ENCODE results near the gene SHOC2. TPM values are rescaled to one million over a fixed set of nuclear protein-coding genes. Genes with fewer than 3 reads are reported as not detected.

The SHOC2 gene
- total and polyA plus RNA-seq, 7 donors, result 21.4 to 74.5 (median 52.5) TPM

GRCh38 chr10:111017098-111017497 is 97.7 kb downstream of the SHOC2 start:
- WGBS, 2 donors, result 71 to 74% methylated on average over 2 of the region's 2 CpGs
- H3K27ac ChIP-seq, result no peak overlapping the region
- no peak for DNase-seq
- no peak overlapping the region for H3K4me3 ChIP-seq
- no peaks in the 10 kb centered on the region for H3K4me1 ChIP-seq
- peaks cover 0 to 41% (median 0%) of the 10 kb centered on the region in 4 donors for H3K36me3 ChIP-seq
- H3K27me3 ChIP-seq, result no peaks in the 10 kb centered on the region
- TF ChIP-seq CTCF (IDR thresholded peaks at IDR 0.05) (no peak), POLR2AphosphoS5 (IDR thresholded peaks at IDR 0.05) (no peak), EP300 (IDR thresholded peaks at IDR 0.05) (no peak), POLR2A (IDR thresholded peaks at IDR 0.05) (no peak)
- intact Hi-C loops (cut with DNase I), result no loop called here
- no peaks in the 10 kb centered on the region for H3K9me3 ChIP-seq

- Histone ChIP-seq H3K9me3 (no peaks in the 10 kb centered on the region), H3K27me3 (no peaks in the 10 kb centered on the region), H3K36me3 (peaks cover 0 to 36% (median 0%) of the 10 kb centered on the region in 4 donors), H3K4me3 (no peak overlapping the region), H3K27ac (no peak overlapping the region), H3K4me1 (no peaks in the 10 kb centered on the region)
- intact Hi-C loops (cut with DNase I), result no loop called here
- no peak for DNase-seq
- no peak for TF ChIP-seq POLR2A (IDR thresholded peaks at IDR 0.05)
- TF ChIP-seq POLR2AphosphoS5 (IDR thresholded peaks at IDR 0.05), result no peak
- TF ChIP-seq CTCF (IDR thresholded peaks at IDR 0.05), result no peak
- TF ChIP-seq EP300 (IDR thresholded peaks at IDR 0.05), result no peak
Measured at GRCh38 chr10:111018021-111018420, 98.6 kb downstream of the SHOC2 start.

- intact Hi-C loops (cut with DNase I), result no loop called here
- no peak overlapping the region for H3K4me3 ChIP-seq
- H3K4me1 ChIP-seq, result no peaks in the 10 kb centered on the region
- TF ChIP-seq EP300 (IDR thresholded peaks at IDR 0.05) (no peak), POLR2AphosphoS5 (IDR thresholded peaks at IDR 0.05) (no peak), CTCF (IDR thresholded peaks at IDR 0.05) (no peak), POLR2A (IDR thresholded peaks at IDR 0.05) (no peak)
- no peak for DNase-seq
- H3K36me3 ChIP-seq, result peaks cover 0 to 26% (median 0%) of the 10 kb centered on the region in 4 donors
- H3K9me3 ChIP-seq, result no peaks in the 10 kb centered on the region
- no peak overlapping the region for H3K27ac ChIP-seq
- H3K27me3 ChIP-seq, result no peaks in the 10 kb centered on the region
Measured at GRCh38 chr10:111023060-111023459, 103.7 kb downstream of the SHOC2 start.

- Histone ChIP-seq H3K9me3 (peaks cover 0 to 5% (median 1%) of the 10 kb centered on the region in 4 donors), H3K4me1 (no peaks in the 10 kb centered on the region), H3K36me3 (no peaks in the 10 kb centered on the region), H3K4me3 (no peak overlapping the region), H3K27ac (no peak overlapping the region), H3K27me3 (no peaks in the 10 kb centered on the region)
- intact Hi-C loops (cut with DNase I), result no loop called here
- no peak for DNase-seq
- WGBS, 2 donors, result 97% methylated on average over 9 of the region's 9 CpGs
- TF ChIP-seq POLR2A (IDR thresholded peaks at IDR 0.05), result no peak
- TF ChIP-seq CTCF (IDR thresholded peaks at IDR 0.05), result no peak
- TF ChIP-seq EP300 (IDR thresholded peaks at IDR 0.05), result no peak
- TF ChIP-seq POLR2AphosphoS5 (IDR thresholded peaks at IDR 0.05), result no peak
Measured at GRCh38 chr10:111030042-111030750, 110.8 kb downstream of the SHOC2 start.
